Left forelimb (tissue), 1 donor: ENCODE measurements around the gene HLA-E.
A peak's percentile ranks its signal among the peaks of the same experiment; 100 is the strongest.
"Not testable (repeated sequence)": the region's sequence is repeated elsewhere in the genome, so short reads cannot be mapped to it uniquely, and the experiment has no call there.

Experiments
- DNase-seq: peaks from one replicate; pipeline ENCODE4 v3.0.0-alpha.2; 2018; ENCODE audit warnings: low spot score

HLA-E gene

GRCh38 chr6:30489081-30490025 is at the start of gene HLA-E:
TSS of gene HLA-E (plus strand) at chr6:30489509. CDS start at chr6:30489532, 23 bp downstream.
- DNase-seq = peak; percentile 91

- no peak for DNase-seq
Observed at GRCh38 chr6:30441171-30441570, 48.1 kb upstream of the HLA-E start.

GRCh38 chr6:30443657-30444450 is 45.5 kb upstream of the HLA-E start:
- no peak for DNase-seq

GRCh38 chr6:30444451-30444742 is 44.9 kb upstream of the HLA-E start:
- no peak for DNase-seq

GRCh38 chr6:30446259-30446658 is 43.0 kb upstream of the HLA-E start:
- DNase-seq = no peak

- DNase-seq = no peak
Observed at GRCh38 chr6:30447237-30447636, 42.1 kb upstream of the HLA-E start.

GRCh38 chr6:30450548-30450908 is 38.8 kb upstream of the HLA-E start:
- no peak for DNase-seq

GRCh38 chr6:30450909-30451841 is 38.1 kb upstream of the HLA-E start:
- peak; percentile 73 for DNase-seq

GRCh38 chr6:30452736-30453507 is 36.4 kb upstream of the HLA-E start:
- no peak for DNase-seq

GRCh38 chr6:30453508-30454116 is 35.7 kb upstream of the HLA-E start:
- peak; percentile 85 for DNase-seq

GRCh38 chr6:30459145-30459544 is 30.2 kb upstream of the HLA-E start:
- no peak for DNase-seq

GRCh38 chr6:30461055-30461454 is 28.3 kb upstream of the HLA-E start:
- no peak for DNase-seq

GRCh38 chr6:30462482-30462881 is 26.8 kb upstream of the HLA-E start:
- DNase-seq = no peak

GRCh38 chr6:30463242-30463641 is 26.1 kb upstream of the HLA-E start:
- DNase-seq = no peak

- peak; percentile 72 for DNase-seq
Observed at GRCh38 chr6:30463651-30464618, 25.4 kb upstream of the HLA-E start.

GRCh38 chr6:30465595-30466306 is 23.6 kb upstream of the HLA-E start:
- DNase-seq = no peak

- DNase-seq = no peak
Observed at GRCh38 chr6:30470968-30471367, 18.3 kb upstream of the HLA-E start.

- DNase-seq = not testable (repeated sequence)
Observed at GRCh38 chr6:30475116-30475515, 14.2 kb upstream of the HLA-E start.
